Inflammatory macrophage (primary cell): ENCODE data around the gene PLXND1.
"Not testable (repeated sequence)": the region's sequence is repeated elsewhere in the genome, so short reads cannot be mapped to it uniquely, and the experiment has no call there.

ENCODE experiments used
- DNase-seq, 2 donors: peaks; one replicate each; pipeline ENCODE4 v3.0.0-alpha.2; 2020 to 2022
- total RNA-seq, 18 experiments: gene quantifications; one replicate each; lab custom pipeline; 2026; ENCODE audit warnings: mixed read lengths in 6 of 18, inconsistent platforms in 2 of 18; lab: John Stamatoyannopoulos, UW

Gene PLXND1
- 188 to 775 (median 378) reads per million in 18 experiments for total RNA-seq

- peak; percentile 87 to 88 for DNase-seq
These were observed at the start of gene PLXND1 for GRCh38 chr3:129606636-129607390. Gene PLXND1 (minus strand): TSS chr3:129606676. CDS start chr3:129606639, 37 bp downstream.

GRCh38 chr3:129655291-129655700 lies 48.8 kb upstream of the PLXND1 start:
- no peak for DNase-seq

GRCh38 chr3:129654131-129654530 lies 47.7 kb upstream of the PLXND1 start:
- no peak for DNase-seq

GRCh38 chr3:129653019-129653418 lies 46.5 kb upstream of the PLXND1 start:
- no peak for DNase-seq

DNA sequence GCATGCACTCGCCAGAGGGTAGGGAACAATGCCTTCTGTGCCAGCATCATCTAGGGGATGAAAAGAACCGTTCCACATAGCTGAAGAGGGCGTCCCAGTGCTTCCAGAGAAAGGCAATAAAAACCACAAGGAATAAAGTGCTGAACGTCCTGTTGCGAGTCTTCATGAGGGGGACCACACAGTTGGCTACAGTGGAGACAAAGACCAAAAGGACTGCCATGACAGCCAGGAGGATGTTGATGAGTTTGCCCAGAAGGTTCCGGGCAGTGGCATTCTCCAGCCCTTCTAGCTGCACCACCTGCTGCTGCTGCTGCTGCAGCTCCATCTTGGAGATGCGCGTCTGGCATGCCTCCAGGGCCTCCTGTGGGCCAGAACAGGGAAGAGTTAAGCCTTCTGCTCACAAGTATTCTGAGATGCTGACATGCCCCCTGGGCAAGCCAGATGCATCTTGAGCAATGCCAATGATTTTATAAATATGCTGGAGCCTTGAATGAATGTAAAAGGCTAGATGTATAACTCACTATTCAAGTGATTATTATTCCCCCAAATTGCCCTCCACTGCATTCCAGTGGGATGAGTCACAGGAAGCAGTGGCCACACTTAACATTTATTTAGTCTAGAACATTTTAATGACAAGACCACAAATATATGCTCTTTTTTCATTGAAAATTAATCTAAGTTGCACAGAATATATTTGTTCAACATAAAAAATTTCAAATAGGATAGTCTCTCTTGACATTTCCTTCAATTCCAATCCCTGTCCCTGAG lies 45.1 kb upstream of the PLXND1 start:
- no peak for DNase-seq

- peak; percentile 85 to 87 for DNase-seq
These were observed 43.9 kb upstream of the PLXND1 start for GRCh38 chr3:129650256-129650872.

GRCh38 chr3:129648391-129648790 lies 41.9 kb upstream of the PLXND1 start:
- no peak for DNase-seq

DNA sequence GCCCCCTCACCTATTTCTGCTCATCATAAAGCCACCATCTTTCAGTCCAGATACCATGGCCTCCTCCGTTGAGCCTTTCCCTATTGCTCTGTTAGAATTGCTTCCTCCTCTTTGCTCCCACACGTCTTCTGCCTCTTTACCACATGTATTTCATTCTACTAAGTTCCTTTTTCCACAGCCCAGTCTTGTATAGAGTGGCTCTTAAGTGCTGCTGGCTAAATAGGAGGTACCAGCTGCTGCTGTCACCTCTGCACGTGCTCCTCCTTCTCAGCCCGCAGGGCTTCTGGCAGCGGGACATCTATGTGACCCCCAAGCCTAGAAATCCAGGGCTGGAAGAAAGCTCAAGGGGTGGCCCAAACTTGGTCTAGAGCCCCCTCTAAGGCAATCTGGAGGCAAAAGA lies 38.8 kb upstream of the PLXND1 start:
- peak; percentile 70 to 78 for DNase-seq

DNA sequence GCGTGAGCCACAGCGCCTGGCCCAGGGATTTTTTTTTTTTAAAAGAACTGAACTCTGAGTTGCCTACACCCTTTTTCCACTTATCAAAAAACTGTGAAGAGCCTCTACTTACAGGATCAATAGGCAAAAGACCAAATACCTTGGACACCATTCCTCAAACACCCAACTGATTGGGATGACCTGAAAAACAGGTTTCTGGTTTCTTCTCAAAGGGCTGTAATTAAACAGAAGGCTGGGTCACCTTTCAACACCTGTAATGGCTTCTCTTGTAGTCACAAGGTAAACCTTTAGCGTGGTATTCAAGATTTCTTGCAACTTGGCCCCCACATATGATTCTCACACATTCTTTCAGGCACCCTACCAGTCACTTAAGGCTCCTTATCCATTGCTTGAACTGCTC lies 38.4 kb upstream of the PLXND1 start:
- DNase-seq = no peak

GRCh38 chr3:129641567-129642260 lies 35.2 kb upstream of the PLXND1 start:
- DNase-seq = not testable (repeated sequence)

DNA sequence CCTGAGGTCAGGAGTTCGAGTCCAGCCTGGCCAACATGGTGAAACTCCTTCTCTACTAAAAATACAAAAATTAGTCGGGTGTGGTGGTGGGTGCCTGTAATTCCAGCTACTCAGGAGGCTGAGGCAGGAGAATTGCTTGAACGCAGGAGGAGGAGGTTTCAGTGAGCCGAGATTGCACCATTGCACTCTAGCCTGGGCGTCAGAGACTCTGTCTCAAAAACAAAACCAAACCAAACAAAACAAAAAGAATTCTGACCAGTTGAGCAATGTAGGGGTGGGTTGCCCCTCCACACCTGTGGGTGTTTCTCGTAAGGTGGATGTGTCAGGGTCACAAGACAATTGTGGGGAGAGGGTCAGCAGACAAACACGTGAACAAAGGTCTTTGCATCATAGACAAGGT lies 34.5 kb upstream of the PLXND1 start:
- DNase-seq = not testable (repeated sequence)

DNA sequence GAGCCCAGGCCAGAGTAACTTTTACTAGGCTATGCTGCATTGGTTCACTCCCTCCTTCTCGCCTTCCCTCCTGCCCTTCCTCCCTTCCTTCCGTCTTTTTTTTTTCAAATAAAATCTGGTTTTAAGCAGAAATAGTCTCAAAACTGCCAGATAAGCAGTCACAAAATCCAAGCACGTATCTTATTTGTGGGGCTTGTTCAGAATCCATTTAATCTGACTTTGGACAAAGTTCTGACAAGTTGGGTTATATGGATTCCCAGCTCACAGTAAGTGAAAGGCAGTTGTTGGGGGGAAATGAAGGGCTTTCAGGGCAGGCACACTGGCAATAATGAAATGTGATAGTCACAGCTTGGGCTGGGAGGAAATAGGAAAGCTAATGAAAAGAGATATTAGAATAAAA lies 32.0 kb upstream of the PLXND1 start:
- DNase-seq = no peak

GRCh38 chr3:129636082-129636481 lies 29.6 kb upstream of the PLXND1 start:
- no peak for DNase-seq

DNA sequence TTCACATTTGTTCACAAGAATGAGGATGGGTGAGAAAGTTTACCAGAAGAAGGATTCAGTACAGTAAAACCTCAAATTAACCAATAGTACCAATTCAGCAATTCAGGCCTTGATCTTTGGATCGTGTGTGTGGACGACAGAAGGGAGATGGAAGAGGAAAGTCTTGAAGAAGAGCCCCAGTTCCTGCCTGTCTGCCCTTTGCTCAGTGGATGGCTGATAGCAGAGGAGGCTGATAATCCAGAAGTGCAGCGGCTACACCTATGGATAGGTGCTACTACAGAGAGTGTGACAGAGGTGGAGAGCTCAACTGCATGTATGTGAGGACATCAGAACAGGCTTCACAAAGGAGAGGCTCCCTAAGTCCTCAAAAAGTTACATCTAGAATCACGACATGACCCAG lies 29.2 kb upstream of the PLXND1 start:
- DNase-seq = no peak

DNA sequence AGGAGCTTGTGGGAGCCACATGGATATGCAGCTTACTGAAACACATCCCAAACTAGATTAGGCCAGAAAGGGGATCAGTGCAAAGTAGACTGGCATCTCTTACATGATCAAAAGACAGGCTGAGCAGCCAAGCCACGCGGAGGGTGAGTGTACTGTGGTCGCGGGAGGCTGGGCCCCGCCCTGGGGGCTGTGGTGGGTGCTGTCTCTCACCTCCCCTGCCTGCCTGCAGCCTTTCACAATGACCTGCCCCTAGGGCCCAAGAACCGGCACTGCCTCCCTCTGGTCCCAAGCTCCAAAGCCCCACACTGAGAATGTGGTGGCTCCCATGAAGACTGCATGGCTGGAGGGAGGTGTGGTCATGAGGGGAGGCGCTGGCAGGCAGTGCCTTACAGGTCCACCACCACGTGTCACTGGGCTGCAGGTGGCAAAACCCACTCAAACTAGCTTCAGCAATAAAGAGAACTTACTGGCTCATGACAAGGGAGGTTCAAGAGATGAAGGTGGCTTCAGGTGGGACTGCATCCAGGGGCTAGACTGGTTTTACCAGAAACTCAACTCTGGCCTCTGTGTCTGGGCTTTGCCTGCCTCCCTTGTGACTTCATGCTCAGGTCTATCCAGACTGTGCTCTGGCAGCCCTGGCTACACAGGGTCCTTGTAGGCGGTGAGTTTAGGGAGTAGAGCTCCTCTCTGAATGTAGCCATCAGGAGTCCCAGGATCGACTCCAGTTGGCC lies 27.4 kb upstream of the PLXND1 start:
- DNase-seq = no peak

DNA sequence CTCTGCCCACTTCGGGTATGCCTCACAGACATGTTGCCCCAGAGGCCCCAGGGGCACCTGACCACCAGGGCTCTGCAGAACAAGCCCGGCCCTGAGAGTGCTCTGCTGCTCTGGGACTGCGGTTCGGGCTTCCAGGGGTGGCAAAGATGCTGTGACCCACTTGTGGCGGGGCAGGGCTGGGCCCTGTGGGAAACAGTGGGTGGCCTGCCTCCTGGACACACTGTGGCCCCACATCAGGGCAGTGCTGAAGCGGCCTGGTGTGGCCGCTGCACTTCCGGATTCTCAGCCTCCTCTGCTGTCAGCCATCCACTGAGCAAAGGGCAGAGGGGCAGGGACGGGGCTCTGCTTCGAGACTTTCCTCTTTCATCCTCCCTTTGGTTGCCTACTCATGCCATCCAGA lies 26.5 kb upstream of the PLXND1 start:
- DNase-seq = no peak

DNA sequence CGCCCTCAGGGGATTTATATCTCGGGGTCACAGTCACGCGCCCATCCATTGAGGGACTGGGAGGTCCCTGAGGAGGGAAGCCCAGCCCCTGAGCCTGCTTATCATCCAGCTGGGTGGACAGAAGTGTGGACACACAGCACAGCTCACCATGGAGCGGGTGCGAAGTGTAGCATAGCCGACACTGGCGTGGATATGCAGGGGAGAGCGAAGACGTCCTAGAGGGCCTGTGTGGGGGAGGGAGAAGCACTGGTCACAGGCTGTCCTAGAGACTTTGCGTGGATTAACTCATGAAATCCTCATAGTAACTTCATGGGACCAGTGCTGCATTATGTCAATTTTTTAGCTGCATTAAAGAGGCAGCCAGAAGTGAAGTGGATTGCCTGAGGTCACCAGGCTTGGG lies 26.1 kb upstream of the PLXND1 start:
- DNase-seq = no peak

DNA sequence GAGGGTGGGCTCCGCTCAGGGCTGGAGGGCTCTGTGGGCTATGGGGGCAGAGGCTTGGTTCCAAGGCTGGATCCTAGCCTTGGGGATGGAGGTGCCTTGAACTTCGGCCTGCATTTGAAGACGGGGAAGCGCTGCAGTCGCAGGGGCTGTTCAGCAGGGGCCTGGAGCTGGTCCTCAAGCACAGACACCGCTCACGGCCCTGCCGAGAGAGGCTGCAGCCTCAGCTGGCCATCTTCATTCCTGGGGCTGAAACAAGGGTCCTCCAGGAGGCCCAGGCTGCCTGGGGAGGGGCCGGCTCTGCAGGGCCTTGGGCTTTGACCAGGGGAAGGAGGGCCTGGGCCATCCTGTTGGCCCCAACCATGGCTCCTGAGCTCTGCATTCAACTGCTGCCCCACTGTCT lies 25.6 kb upstream of the PLXND1 start:
- DNase-seq = no peak

DNA sequence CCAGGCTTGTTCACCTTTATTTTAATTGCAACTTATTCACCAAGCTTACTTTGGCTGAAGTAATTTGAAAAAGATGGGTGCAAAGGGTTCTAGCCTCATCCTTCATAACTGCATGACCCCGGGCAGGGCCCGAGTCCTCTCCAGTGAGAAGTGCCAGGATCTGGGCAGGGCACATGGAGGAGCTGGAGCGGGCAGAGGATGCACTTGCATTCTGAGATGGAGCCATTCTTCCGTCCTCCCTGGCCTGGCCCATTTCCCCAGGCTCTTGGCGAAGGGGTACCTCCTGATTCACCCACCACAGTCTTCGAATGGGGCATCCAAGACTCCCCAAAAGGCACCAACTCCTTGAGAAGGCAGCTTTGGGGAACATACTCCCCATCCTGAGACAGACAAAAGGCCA lies 22.5 kb upstream of the PLXND1 start:
- DNase-seq = no peak

DNA sequence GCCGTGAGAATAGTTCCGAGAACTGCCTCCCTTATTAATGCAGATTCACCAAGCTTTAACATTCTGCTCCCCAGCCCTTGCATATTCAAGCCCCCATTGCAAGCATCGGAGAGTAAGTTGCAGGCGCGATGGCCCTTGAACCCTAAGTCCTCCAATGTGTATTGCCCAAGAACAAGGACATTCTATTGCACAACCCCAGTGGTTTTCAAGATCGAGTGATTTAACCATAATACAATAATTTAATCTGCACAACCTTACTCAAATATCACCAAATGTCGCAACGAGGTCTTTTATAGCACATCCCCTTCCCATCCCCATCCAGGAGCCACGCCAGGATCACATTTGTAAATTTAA lies 21.7 kb upstream of the PLXND1 start:
- DNase-seq = no peak

GRCh38 chr3:129627350-129628168 lies 21.1 kb upstream of the PLXND1 start:
- DNase-seq = peak; percentile 90 to 94
